Measurements from ENCODE around the gene CIAPIN1.

Gene CIAPIN1

DNA sequence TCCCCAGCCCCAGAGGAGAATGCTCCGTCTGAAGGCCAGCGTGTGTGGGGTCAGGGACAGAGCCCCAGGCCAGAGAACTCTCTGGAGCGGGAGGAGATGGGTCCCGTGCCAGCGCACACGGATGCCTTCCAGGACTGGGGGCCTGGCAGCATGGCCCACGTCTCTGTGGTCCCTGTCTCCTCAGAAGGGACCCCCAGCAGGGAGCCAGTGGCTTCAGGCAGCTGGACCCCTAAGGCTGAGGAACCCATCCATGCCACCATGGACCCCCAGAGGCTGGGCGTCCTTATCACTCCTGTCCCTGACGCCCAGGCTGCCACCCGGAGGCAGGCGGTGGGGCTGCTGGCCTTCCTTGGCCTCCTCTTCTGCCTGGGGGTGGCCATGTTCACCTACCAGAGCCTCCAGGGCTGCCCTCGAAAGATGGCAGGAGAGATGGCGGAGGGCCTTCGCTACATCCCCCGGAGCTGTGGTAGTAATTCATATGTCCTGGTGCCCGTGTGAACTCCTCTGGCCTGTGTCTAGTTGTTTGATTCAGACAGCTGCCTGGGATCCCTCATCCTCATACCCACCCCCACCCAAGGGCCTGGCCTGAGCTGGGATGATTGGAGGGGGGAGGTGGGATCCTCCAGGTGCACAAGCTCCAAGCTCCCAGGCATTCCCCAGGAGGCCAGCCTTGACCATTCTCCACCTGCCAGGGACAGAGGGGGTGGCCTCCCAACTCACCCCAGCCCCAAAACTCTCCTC is 64.5 kb downstream of the CIAPIN1 start:
- no peak for DNase-seq (ENCODE audit: low spot score)

DNA sequence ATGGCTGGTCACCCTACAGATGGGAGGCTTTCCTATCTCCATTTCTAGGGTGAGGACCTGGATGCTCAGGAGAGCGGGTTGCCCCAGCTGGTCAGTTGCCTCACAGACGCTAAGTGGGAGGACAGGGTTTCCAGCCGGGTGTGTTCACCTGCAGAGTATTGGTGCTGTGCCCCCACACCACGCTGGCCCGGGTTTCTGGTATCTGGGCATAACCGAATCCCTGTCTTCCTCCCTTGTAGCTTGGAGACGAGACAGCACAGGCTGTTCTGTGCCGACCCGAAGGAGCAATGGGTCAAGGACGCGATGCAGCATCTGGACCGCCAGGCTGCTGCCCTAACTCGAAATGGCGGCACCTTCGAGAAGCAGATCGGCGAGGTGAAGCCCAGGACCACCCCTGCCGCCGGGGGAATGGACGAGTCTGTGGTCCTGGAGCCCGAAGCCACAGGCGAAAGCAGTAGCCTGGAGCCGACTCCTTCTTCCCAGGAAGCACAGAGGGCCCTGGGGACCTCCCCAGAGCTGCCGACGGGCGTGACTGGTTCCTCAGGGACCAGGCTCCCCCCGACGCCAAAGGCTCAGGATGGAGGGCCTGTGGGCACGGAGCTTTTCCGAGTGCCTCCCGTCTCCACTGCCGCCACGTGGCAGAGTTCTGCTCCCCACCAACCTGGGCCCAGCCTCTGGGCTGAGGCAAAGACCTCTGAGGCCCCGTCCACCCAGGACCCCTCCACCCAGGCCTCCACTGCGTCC is 65.2 kb downstream of the CIAPIN1 start:
- no peak for DNase-seq (ENCODE audit: low spot score)

DNA sequence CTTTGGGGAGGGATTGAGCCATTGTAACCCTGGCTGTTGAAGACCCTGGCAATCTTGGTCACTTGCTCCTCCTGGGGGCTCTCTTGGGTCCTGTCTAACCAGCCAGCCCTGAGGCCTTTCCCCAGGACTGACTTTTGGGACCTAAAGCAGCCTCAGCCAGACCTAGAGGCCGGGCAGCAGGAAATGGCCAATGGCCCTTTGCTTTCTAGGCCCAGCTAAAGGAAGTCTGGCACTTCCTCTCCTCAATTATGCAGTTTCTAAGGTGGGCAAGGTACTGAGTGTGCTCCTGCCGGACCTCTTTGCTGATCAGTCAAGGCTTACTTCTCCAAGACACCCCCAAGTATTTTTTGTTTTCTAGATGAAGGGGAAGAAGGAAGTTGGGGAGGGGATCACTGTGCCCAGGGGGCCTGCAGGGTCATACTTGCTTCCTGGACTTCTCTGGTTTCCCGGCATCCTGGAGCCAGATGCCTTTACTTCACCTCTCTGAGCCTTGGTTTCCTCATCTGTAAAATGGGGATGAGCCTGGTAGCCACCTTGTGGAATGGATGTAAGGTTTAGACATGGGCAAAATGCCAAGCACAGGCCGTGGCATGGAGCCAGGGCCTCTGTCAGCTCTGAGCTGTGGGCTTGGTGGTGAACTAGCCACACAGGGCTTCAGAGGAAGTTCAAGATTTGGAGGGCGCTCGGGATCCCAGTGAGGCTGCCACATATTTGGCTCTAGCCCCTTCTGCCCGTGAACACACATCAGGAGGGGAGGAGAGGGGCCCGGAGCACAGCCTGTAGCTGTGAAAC is 66.3 kb downstream of the CIAPIN1 start:
- no peak for DNase-seq (ENCODE audit: low spot score)

DNA sequence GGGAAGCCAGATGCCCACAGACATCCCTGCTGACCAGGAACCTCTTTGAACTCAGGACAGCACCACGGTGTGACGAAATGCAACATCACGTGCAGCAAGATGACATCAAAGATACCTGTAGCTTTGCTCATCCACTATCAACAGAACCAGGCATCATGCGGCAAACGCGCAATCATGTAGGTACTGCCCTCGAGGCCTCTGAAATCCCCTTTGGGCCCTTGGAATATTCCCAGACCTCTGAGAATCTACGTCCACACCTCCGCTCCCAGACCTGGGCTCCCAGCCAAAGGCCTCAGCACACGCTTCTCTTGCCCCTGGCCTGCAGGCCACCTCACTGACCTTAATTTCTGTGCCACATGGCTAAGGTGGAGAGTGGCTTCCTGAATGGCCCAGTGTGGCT is 67.6 kb downstream of the CIAPIN1 start:
- no peak for DNase-seq (ENCODE audit: low spot score)

Measured in SW480 (cell line).